T-helper 17 cell (primary cell): ENCODE measurements around the gene TMC2. TPM values are rescaled to one million over a fixed set of nuclear protein-coding genes. Genes with fewer than 3 reads are reported as not detected.

Experiments
- ATAC-seq: fragments of 150-1000 bp; cut with Tn5 transposase; 2 replicates; pipeline ENCODE4 v1.10.0; 2021; ENCODE audit warnings: mild to moderate bottlenecking, moderate library complexity
- DNase-seq, 3 donors: peaks; one replicate each; pipeline versions ENCODE4 v3.0.0 to v3.0.0-alpha.2; 2020 to 2021
- H3K9me3 ChIP-seq: one replicate; pipeline ENCODE4 v1.7.0; 2013; ENCODE audit warnings: low read length, mild to moderate bottlenecking; ENCODE audit not compliant: control insufficient read depth, poor library complexity, severe bottlenecking
- H3K27ac Mint-ChIP-seq: one replicate; pipeline ENCODE4 v1.8.0; 2022; ENCODE audit warnings: mild to moderate bottlenecking, moderate library complexity, mixed read lengths
- H3K27me3 Mint-ChIP-seq: one replicate; pipeline ENCODE4 v1.8.0; 2022; ENCODE audit warnings: mixed read lengths
- H3K36me3 Mint-ChIP-seq: one replicate; pipeline ENCODE4 v1.8.0; 2022; ENCODE audit warnings: low read depth, mixed read lengths
- H3K4me1 Mint-ChIP-seq: one replicate; pipeline ENCODE4 v1.8.0; 2022; ENCODE audit warnings: mild to moderate bottlenecking, mixed read lengths
- H3K4me3 Mint-ChIP-seq: one replicate; pipeline ENCODE4 v1.8.0; 2022; ENCODE audit warnings: mild to moderate bottlenecking, moderate library complexity, mixed read lengths
- total RNA-seq, 4 donors: library from RNA in 2 of 4; stranded (reverse) in 2 of 4; gene quantifications; one replicate each; pipeline ENCODE4 v1.2.3 and lab custom pipeline; 2022 to 2026

The TMC2 gene
- total RNA-seq, 2 donors from 2014 or later, result not detected

DNA sequence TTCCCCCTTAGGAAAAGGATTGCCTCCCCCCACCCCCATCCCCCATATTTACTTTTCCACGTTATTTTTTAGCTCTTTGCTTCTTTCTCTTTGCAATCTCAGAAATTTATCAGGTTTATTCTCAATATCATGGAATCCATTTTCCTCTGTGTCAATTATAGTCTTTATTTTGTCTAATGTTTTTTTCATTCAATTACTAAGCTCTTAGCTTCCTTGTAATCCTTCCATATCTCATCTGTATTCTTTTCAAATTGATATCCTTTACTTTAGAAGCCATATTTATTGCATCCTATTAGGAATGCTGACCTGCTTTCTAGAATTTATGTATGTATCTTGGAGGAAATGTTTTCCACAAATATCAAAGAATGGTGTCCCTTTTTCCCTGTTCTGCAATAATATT, 39.3 kb downstream of the TMC2 start:
- H3K4me3 Mint-ChIP-seq, result no peak overlapping the region
- no peaks in the 10 kb centered on the region for H3K9me3 ChIP-seq
- ATAC-seq (no peak), DNase-seq (no peak)
- H3K27ac Mint-ChIP-seq, result no peak overlapping the region
- H3K4me1 Mint-ChIP-seq, result no peaks in the 10 kb centered on the region
- H3K27me3 Mint-ChIP-seq, result peaks cover 56% of the 10 kb centered on the region
- peaks cover 2% of the 10 kb centered on the region for H3K36me3 Mint-ChIP-seq

DNA sequence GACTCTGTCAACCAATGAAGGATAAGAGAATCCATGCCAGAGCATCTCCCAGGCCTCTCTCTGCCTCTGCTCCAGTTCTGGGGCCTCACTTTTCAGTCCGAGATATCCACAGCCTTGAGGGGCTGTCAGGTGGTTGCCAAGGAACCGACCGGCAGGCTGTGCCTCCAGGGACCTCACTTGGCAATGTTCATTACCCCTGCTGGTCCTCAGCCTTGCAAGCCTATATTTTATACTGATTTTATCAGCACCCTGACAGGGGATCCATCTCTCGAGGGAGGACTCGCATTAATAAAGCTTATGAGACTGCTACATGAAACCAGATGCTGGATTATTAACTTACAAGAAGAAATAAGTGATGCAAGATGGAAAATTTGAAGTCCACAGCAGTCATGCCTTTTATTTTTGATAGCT, 39.9 kb downstream of the TMC2 start:
- peaks cover 2% of the 10 kb centered on the region for H3K36me3 Mint-ChIP-seq
- no peaks in the 10 kb centered on the region for H3K4me1 Mint-ChIP-seq
- DNase-seq, result no peak
- no peak overlapping the region for H3K27ac Mint-ChIP-seq
- peaks cover 57% of the 10 kb centered on the region for H3K27me3 Mint-ChIP-seq
- no peak overlapping the region for H3K4me3 Mint-ChIP-seq
- no peak for ATAC-seq
- no peaks in the 10 kb centered on the region for H3K9me3 ChIP-seq

GRCh38 chr20:2578475-2579192, 42.3 kb downstream of the TMC2 start:
- H3K9me3 ChIP-seq, result no peaks in the 10 kb centered on the region
- Mint-ChIP-seq H3K36me3 (peaks cover 6% of the 10 kb centered on the region), H3K4me1 (no peaks in the 10 kb centered on the region), H3K27me3 (peaks cover 75% of the 10 kb centered on the region), H3K27ac (no peak overlapping the region), H3K4me3 (no peak overlapping the region)
- ATAC-seq (no peak), DNase-seq (no peak)

- Mint-ChIP-seq H3K27me3 (peaks cover 49% of the 10 kb centered on the region), H3K36me3 (peaks cover 4% of the 10 kb centered on the region), H3K4me1 (no peaks in the 10 kb centered on the region), H3K27ac (no peak overlapping the region), H3K4me3 (no peak overlapping the region)
- no peaks in the 10 kb centered on the region for H3K9me3 ChIP-seq
- DNase-seq (no peak), ATAC-seq (no peak)
Observed at GRCh38 chr20:2585811-2586210, 49.4 kb downstream of the TMC2 start.

DNA sequence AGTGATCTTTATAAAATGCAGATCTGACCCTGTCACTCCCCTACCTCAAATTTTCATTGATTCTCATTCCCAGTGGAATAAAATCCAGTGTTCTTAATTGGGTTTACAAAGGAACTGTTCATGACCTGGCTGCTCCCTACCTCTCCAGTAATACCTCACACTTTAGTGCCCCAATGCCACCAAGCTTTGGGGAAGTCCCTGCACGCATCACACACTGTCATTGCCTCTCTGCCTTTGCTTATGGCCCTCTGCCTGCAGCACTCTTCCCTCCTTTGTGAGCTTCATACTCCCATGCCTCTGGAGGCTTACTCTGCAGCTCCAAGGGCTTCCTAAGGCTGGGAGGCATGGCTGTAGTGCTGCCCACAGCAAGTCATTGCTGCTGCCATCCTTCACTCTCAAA, 57.4 kb downstream of the TMC2 start:
- H3K9me3 ChIP-seq, result no peaks in the 10 kb centered on the region
- peaks cover 68% of the 10 kb centered on the region for H3K27me3 Mint-ChIP-seq
- H3K36me3 Mint-ChIP-seq, result no peaks in the 10 kb centered on the region
- no peak for DNase-seq
- H3K27ac Mint-ChIP-seq, result no peak overlapping the region
- H3K4me1 Mint-ChIP-seq, result peaks cover 3% of the 10 kb centered on the region
- H3K4me3 Mint-ChIP-seq, result no peak overlapping the region
- ATAC-seq, result no peak

DNA sequence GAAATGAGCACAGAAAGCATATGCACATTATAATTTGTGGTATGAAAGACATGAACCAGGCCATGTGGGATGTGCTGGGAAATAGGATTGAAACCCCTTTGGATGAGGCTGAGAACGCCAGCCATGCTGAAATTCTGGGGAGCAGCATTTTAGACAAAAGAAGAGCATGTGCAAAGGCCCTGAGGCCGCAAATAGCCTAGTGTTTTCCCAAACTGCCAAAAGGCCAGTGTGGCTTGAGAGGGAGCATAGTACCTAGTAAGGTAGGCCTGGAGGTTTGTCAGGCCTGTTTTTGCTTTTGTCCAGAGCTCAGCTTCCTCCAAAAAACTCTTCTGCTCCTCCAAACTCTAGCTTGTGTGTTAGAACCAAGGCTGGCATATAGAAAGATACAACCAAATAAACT, 58.7 kb downstream of the TMC2 start:
- Mint-ChIP-seq H3K36me3 (no peaks in the 10 kb centered on the region), H3K27ac (no peak overlapping the region), H3K4me3 (no peak overlapping the region), H3K27me3 (peaks cover 60% of the 10 kb centered on the region), H3K4me1 (peaks cover 3% of the 10 kb centered on the region)
- DNase-seq (no peak), ATAC-seq (no peak)
- H3K9me3 ChIP-seq, result no peaks in the 10 kb centered on the region

- no peaks in the 10 kb centered on the region for H3K9me3 ChIP-seq
- DNase-seq (no peak), ATAC-seq (no peak)
- no peaks in the 10 kb centered on the region for H3K36me3 Mint-ChIP-seq
- peaks cover 3% of the 10 kb centered on the region for H3K4me1 Mint-ChIP-seq
- H3K27ac Mint-ChIP-seq, result no peak overlapping the region
- H3K4me3 Mint-ChIP-seq, result no peak overlapping the region
- H3K27me3 Mint-ChIP-seq, result peaks cover 54% of the 10 kb centered on the region
Observed at GRCh38 chr20:2596673-2597279, 60.4 kb downstream of the TMC2 start.

- Mint-ChIP-seq H3K27ac (no peak overlapping the region), H3K4me1 (peaks cover 3% of the 10 kb centered on the region), H3K27me3 (peaks cover 31% of the 10 kb centered on the region), H3K4me3 (no peak overlapping the region), H3K36me3 (no peaks in the 10 kb centered on the region)
- DNase-seq, result no peak
- no peak for ATAC-seq
- H3K9me3 ChIP-seq, result no peaks in the 10 kb centered on the region
Observed at GRCh38 chr20:2599288-2600006, 63.1 kb downstream of the TMC2 start.

DNA sequence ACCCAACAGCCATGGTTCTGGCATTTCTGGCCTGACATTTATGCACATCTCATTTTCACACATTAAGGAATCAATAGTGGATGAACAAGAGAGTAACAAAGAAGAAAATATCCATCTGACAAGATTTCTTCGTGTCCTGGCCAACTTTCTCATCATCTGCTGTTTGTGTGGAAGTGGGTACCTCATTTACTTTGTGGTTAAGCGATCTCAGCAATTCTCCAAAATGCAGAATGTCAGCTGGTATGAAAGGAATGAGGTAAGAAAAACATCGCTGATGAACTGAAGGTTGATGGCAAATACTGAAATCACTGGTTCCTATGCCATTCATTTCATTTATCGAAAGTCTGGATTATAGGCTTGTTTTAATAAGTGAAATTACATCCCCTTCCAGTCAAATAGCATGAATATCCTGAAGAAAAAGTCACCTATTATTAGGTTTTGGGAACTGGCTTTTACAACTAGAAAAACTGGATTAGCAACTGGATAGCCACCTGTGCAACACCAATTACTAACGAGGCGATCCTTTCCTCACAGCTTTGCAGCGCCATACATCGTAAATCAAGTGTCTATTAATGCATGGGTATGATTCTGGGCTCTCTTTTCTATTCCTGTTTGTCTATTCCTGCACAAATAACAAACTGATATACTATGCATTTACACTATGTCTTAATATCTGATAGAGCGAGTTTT, 65.8 kb downstream of the TMC2 start:
- Mint-ChIP-seq H3K4me3 (no peak overlapping the region), H3K27me3 (peaks cover 18% of the 10 kb centered on the region), H3K4me1 (no peaks in the 10 kb centered on the region), H3K36me3 (peaks cover under 1% of the 10 kb centered on the region), H3K27ac (no peak overlapping the region)
- no peak for DNase-seq
- H3K9me3 ChIP-seq, result peaks cover 2% of the 10 kb centered on the region
- ATAC-seq, result no peak

GRCh38 chr20:2602746-2603145, 66.4 kb downstream of the TMC2 start:
- DNase-seq (no peak), ATAC-seq (no peak)
- no peak overlapping the region for H3K27ac Mint-ChIP-seq
- H3K4me3 Mint-ChIP-seq, result no peak overlapping the region
- peaks cover 14% of the 10 kb centered on the region for H3K27me3 Mint-ChIP-seq
- peaks cover 2% of the 10 kb centered on the region for H3K36me3 Mint-ChIP-seq
- H3K4me1 Mint-ChIP-seq, result no peaks in the 10 kb centered on the region
- peaks cover 6% of the 10 kb centered on the region for H3K9me3 ChIP-seq

DNA sequence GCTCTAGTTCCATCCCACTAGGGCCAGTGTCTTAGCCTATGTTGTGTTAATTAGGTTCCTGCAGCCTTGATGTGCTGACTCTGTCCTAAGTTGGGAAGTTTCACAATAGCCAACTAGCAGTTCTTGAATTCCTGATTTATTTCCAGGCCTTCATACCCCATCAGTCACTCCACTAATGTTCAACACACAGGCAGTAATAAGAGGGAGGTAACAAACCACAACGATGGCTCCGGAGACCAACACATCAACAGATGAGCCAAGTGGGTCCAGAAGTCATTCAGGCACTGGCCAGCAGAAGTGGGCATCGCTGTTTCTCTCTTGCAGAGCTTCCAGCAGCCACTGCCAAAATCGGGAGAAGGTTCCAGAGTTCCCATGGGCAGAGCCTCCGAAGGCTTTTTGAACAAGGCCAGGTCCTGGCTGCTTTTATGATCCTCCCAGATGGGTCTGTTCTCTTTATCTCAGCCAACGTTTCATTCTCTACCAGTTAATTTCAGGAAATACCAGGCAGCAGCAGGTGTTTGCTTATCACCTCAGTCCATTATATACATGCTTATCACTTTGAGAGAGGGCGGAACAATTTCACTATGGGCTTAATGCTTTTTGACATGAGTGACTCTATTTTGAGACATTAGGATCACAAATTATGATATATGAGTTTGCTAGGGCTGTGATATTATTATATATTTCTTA, 67.6 kb downstream of the TMC2 start:
- no peak overlapping the region for H3K4me3 Mint-ChIP-seq
- H3K27ac Mint-ChIP-seq, result no peak overlapping the region
- H3K36me3 Mint-ChIP-seq, result peaks cover 2% of the 10 kb centered on the region
- H3K27me3 Mint-ChIP-seq, result peaks cover 8% of the 10 kb centered on the region
- no peak for DNase-seq
- H3K4me1 Mint-ChIP-seq, result no peaks in the 10 kb centered on the region
- H3K9me3 ChIP-seq, result peaks cover 6% of the 10 kb centered on the region
- no peak for ATAC-seq

DNA sequence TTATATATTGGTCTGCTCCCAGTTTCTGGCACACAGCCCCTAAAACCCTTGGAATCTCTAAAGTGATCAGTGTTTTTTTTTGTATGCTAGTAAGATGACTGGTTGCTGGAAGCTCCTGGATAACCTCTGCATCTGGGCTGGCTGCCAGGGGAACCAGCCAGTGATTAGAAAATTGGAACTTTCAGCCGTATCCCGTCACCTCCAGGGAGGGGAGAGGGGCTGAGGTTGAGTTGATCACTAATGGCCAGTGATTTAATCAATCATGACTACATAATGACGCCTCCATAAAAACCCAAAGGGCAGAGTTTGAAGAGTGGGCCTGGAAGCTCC, 68.1 kb downstream of the TMC2 start:
- ATAC-seq (no peak), DNase-seq (no peak)
- Mint-ChIP-seq H3K27me3 (peaks cover 10% of the 10 kb centered on the region), H3K27ac (no peak overlapping the region), H3K36me3 (peaks cover 2% of the 10 kb centered on the region), H3K4me1 (no peaks in the 10 kb centered on the region), H3K4me3 (no peak overlapping the region)
- H3K9me3 ChIP-seq, result peaks cover 6% of the 10 kb centered on the region

DNA sequence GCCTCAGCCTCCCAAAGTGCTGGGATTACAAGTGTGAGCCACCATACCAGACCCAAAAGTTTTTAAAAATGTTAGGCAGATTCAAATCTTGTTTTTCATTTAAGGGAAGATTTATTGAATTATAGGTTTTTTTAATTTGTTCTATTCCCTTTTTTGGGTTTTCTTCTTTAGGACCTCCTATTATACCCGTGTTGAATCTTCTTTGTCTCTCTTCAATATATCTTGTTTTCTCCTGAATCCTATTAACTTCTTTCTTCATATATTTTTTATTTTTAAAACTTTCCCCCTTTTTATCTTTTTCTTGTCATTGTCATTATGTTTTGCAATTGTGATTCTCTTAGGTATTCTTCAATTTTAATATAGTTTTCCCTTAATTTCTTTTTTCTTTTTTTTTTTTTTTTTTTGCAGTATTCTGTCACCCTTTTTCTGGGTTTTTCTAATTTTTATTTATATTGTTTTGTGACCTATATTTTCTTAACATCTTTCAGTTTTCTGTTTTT, 70.2 kb downstream of the TMC2 start:
- no peak for ATAC-seq
- H3K4me3 Mint-ChIP-seq, result no peak overlapping the region

More for the DNA sequence above, 70.2 kb downstream of the TMC2 start:
- no peak for DNase-seq
- Mint-ChIP-seq H3K27ac (no peak overlapping the region), H3K4me1 (no peaks in the 10 kb centered on the region), H3K36me3 (peaks cover 6% of the 10 kb centered on the region), H3K27me3 (peaks cover 15% of the 10 kb centered on the region)
- peaks cover 6% of the 10 kb centered on the region for H3K9me3 ChIP-seq
